IPS-15b (cell line): ENCODE measurements around the gene CA12.

ENCODE experiments used
- H3K27me3 ChIP-seq: one replicate; pipeline ENCODE4 v1.6.1; 2013; ENCODE audit warnings: low read length; ENCODE audit not compliant: control insufficient read depth, insufficient read depth
- H3K36me3 ChIP-seq: one replicate; pipeline ENCODE4 v1.6.1; 2013; ENCODE audit warnings: low read length; ENCODE audit not compliant: control insufficient read depth, insufficient read depth
- H3K4me1 ChIP-seq: one replicate; pipeline ENCODE4 v1.6.1; 2013; ENCODE audit warnings: mild to moderate bottlenecking, low read length; ENCODE audit not compliant: control insufficient read depth, insufficient read depth
- H3K4me3 ChIP-seq: one replicate; pipeline ENCODE4 v1.5.1; 2013; ENCODE audit warnings: low read depth, low read length
- H3K9ac ChIP-seq: one replicate; pipeline ENCODE4 v1.6.1; 2013; ENCODE audit warnings: low read depth, mild to moderate bottlenecking, low read length
- H3K9me3 ChIP-seq: one replicate; pipeline ENCODE4 v1.6.1; 2013; ENCODE audit warnings: mild to moderate bottlenecking, low read length; ENCODE audit not compliant: control insufficient read depth, insufficient read depth

CA12 gene

DNA sequence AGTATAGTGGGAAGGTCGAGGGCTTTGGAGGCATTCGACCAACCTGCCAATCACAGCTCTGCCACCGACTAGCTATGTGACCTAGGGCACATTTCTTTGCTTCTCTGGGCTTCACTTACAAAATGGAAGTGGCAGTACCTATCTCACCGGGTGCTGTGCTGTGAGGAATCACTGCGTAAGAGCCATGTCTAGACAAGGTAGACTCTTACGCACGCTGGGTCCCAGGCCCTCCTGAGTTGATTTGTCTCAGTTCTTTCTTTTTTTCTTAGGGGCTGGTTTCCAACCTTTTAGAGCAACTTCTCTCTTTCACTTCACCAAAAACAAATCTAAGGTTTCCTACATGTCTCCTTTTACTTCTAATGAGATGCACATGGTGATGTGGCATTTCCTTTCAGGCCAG, 18.8 kb downstream of the CA12 start:
- Histone ChIP-seq H3K9ac (no peak overlapping the region), H3K4me3 (no peak overlapping the region), H3K36me3 (no peaks in the 10 kb centered on the region), H3K27me3 (no peaks in the 10 kb centered on the region), H3K4me1 (peaks cover 11% of the 10 kb centered on the region), H3K9me3 (no peaks in the 10 kb centered on the region)

- Histone ChIP-seq H3K4me1 (peaks cover 11% of the 10 kb centered on the region), H3K4me3 (no peak overlapping the region), H3K9ac (no peak overlapping the region), H3K27me3 (no peaks in the 10 kb centered on the region), H3K36me3 (no peaks in the 10 kb centered on the region), H3K9me3 (no peaks in the 10 kb centered on the region)
Observed at GRCh38 chr15:63362196-63362595, 19.4 kb downstream of the CA12 start.

GRCh38 chr15:63360170-63360569, 21.5 kb downstream of the CA12 start:
- H3K27me3 ChIP-seq: no peaks in the 10 kb centered on the region
- no peaks in the 10 kb centered on the region for H3K9me3 ChIP-seq
- H3K4me3 ChIP-seq: no peak overlapping the region
- no peak overlapping the region for H3K9ac ChIP-seq
- H3K4me1 ChIP-seq: peaks cover 11% of the 10 kb centered on the region
- H3K36me3 ChIP-seq: no peaks in the 10 kb centered on the region

GRCh38 chr15:63358241-63359029, 23.2 kb downstream of the CA12 start:
- Histone ChIP-seq H3K36me3 (no peaks in the 10 kb centered on the region), H3K27me3 (no peaks in the 10 kb centered on the region), H3K9ac (no peak overlapping the region), H3K9me3 (no peaks in the 10 kb centered on the region), H3K4me1 (peaks cover 11% of the 10 kb centered on the region), H3K4me3 (no peak overlapping the region)

DNA sequence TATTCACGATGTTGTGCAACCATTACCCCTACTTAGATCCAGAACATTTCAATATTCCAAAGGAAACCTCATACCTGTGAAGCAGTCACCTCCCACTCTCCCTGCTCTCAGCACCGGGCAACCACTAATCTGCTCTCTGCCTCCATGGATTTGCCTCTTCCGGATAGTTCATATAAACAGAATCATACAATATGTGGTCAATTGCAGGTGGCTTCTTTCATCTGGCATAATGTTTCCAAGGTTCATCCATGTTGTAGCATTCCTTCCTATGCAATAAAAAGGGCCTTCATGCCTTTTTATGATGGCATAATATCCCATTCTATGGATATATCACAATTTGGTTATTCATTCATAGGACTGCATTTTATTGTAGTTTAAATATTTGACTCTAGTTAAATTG, 23.9 kb downstream of the CA12 start:
- Histone ChIP-seq H3K9ac (no peak overlapping the region), H3K36me3 (no peaks in the 10 kb centered on the region), H3K4me1 (peaks cover 11% of the 10 kb centered on the region), H3K27me3 (no peaks in the 10 kb centered on the region), H3K4me3 (no peak overlapping the region), H3K9me3 (no peaks in the 10 kb centered on the region)

DNA sequence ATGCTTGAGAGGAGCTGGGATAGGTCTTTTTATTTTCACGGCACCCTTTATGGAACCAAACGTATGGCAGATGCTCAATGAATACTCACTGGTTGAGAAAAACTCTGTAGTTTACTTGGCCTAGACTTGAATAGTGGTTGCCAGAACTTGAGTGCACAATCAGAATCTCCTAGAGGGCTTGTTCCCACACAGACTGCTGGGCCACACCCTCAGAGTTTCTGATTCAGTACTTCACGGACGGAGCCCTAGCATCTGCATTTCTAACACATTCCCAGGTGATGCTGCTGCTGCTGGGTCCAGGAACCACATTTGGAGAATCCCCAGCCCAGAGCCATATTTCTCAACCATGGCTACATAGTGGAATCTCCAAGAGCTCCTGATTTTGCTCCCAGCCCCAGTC, 24.6 kb downstream of the CA12 start:
- Histone ChIP-seq H3K36me3 (no peaks in the 10 kb centered on the region), H3K4me1 (peaks cover 7% of the 10 kb centered on the region), H3K4me3 (no peak overlapping the region), H3K9me3 (no peaks in the 10 kb centered on the region), H3K27me3 (no peaks in the 10 kb centered on the region), H3K9ac (no peak overlapping the region)

- Histone ChIP-seq H3K36me3 (no peaks in the 10 kb centered on the region), H3K4me1 (no peaks in the 10 kb centered on the region), H3K4me3 (no peak overlapping the region), H3K9me3 (no peaks in the 10 kb centered on the region), H3K9ac (no peak overlapping the region), H3K27me3 (no peaks in the 10 kb centered on the region)
Observed at GRCh38 chr15:63354821-63355650, 26.6 kb downstream of the CA12 start.

DNA sequence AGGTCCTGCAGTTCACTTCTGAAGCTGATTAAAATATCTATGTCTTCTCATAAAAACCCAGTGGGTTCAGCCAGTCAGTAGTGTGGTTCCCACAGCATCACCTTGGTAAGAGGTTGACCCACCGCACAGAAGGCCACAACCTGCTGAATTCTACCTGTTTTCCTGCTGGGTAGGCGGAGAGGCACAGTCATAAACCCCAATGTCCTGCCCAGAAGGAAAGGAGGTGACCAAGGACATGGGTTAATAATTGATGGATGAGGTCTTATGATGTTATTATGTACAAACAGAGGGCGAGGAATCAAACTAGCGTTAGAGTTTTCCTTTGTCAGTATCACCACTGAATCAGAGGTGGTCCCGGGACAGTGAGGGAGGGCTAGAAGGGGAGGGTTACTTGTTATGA, 27.8 kb downstream of the CA12 start:
- H3K4me1 ChIP-seq: no peaks in the 10 kb centered on the region
- H3K36me3 ChIP-seq: no peaks in the 10 kb centered on the region
- H3K9me3 ChIP-seq: no peaks in the 10 kb centered on the region

DNA sequence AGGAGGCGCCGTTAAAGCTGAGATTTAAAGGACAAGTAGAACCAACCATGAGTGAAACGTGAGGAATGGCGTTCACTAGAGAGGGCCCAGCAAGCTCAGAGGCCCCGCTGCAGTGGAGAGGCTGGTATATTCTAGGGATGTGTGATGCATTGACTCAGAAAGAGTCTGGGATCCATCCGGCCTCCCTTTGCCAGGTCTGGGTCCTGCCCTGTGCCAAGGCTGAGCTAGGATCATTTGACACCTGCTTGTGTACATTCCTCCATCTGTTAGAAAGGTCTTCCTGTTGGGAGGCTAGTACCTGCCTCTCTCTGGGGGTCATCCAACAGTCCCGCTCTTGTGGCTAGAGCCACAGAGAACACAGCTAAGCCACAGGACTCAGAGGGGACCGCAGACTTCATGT, 28.4 kb downstream of the CA12 start:
- Histone ChIP-seq H3K4me3 (no peak overlapping the region), H3K9me3 (no peaks in the 10 kb centered on the region), H3K27me3 (no peaks in the 10 kb centered on the region), H3K9ac (no peak overlapping the region), H3K36me3 (no peaks in the 10 kb centered on the region), H3K4me1 (no peaks in the 10 kb centered on the region)

More for the DNA sequence above, 27.8 kb downstream of the CA12 start:
- Histone ChIP-seq H3K27me3 (no peaks in the 10 kb centered on the region), H3K4me3 (no peak overlapping the region), H3K9ac (no peak overlapping the region)

DNA sequence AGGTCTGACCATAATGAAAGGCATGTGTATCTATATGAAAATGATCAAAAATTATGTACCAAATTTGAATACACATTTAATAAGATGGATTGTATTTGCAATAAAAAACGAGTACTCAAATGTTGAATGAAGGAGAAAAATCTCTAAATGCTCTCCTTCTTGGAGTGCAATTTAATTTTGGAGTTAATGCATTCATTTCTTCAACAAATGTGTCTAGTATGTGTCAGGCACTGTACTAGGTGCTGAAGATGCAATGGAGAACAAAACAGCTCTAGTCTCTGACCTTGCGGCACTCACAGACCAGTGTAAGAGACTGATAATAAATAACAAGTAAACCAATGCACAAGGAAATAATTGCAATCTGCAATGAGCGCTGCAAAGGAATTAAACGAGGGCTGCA, 28.8 kb downstream of the CA12 start:
- Histone ChIP-seq H3K36me3 (no peaks in the 10 kb centered on the region), H3K4me3 (no peak overlapping the region), H3K27me3 (no peaks in the 10 kb centered on the region), H3K9me3 (no peaks in the 10 kb centered on the region), H3K9ac (no peak overlapping the region), H3K4me1 (no peaks in the 10 kb centered on the region)

GRCh38 chr15:63351170-63351569, 30.5 kb downstream of the CA12 start:
- H3K4me3 ChIP-seq: no peak overlapping the region
- H3K9me3 ChIP-seq: no peaks in the 10 kb centered on the region
- no peaks in the 10 kb centered on the region for H3K36me3 ChIP-seq
- no peaks in the 10 kb centered on the region for H3K27me3 ChIP-seq
- H3K9ac ChIP-seq: no peak overlapping the region
- H3K4me1 ChIP-seq: no peaks in the 10 kb centered on the region

DNA sequence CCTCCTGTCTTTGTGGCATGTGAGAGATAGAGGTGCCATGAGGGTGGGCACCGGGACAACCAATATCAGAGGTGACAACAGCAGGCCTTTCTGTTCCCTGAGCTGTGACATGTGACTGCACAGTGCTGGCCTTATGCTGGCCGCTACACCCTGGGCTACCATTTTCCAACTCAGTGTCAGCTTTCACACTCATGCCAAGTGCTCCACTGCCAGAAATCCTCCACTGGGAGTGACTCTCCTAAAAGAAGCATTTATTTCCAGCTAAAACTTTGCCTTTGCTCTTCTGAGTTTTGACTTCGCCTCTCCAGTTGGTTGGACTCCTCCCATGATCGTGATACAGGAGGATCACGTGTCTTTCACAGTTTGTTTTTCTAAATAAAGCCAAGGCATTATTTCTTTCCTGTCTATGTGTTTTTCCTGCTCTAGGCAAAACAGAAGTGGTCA, 31.4 kb downstream of the CA12 start:
- H3K9me3 ChIP-seq: no peaks in the 10 kb centered on the region
- H3K9ac ChIP-seq: no peak overlapping the region
- H3K27me3 ChIP-seq: no peaks in the 10 kb centered on the region
- H3K4me3 ChIP-seq: no peak overlapping the region
- H3K4me1 ChIP-seq: no peaks in the 10 kb centered on the region
- H3K36me3 ChIP-seq: no peaks in the 10 kb centered on the region
